Measurements from ENCODE around the gene REXO4. TPM values are rescaled to one million over a fixed set of nuclear protein-coding genes. Genes with fewer than 3 reads are reported as not detected.

REXO4 gene
- total and polyA plus RNA-seq, 2 experiments from 2014 or later: 31.1 to 36.3 TPM

- Mint-ChIP-seq H3K27ac (no peak overlapping the region), H3K4me1 (peaks cover 3% of the 10 kb centered on the region; the same call in 2 of the 3 replicates), H3K4me3 (no peak overlapping the region), H3K9me3 (no peaks in the 10 kb centered on the region; the same call in 2 of the 3 replicates), H3K36me3 (ENCODE audit: low read depth) (peaks cover 69% of the 10 kb centered on the region), H3K27me3 (ENCODE audit: insufficient read depth, low read depth, poor library complexity) (peaks cover 12% of the 10 kb centered on the region)
- DNase-seq (ENCODE audit: low spot score): no peak
- no peak for ATAC-seq
- no peak overlapping the region for H3K4me3 ChIP-seq
- H3K36me3 ChIP-seq (ENCODE audit: insufficient read depth): peaks cover 9% of the 10 kb centered on the region
- no peaks in the 10 kb centered on the region for H3K27me3 ChIP-seq (ENCODE audit: insufficient read depth)
- no peak overlapping the region for H3K27ac ChIP-seq (ENCODE audit: low read depth)
- no peak overlapping the region for H3K4me2 ChIP-seq
- no peaks in the 10 kb centered on the region; the same call in 1 of the 2 replicates for H4K20me1 ChIP-seq (replicated peaks; ENCODE audit: insufficient read depth)
- 0 out of 2 replicates have a peak, but pooled peaks cover 13% of the 10 kb centered on the region for H3F3A ChIP-seq (replicated peaks; ENCODE audit: low read depth)
- TF ChIP-seq REST (IDR thresholded peaks at IDR 0.05; ENCODE audit: unreplicated experiment): no peak
- TF ChIP-seq NANOG (IDR thresholded peaks at IDR 0.05; ENCODE audit: borderline replicate concordance): no peak
- no peak for TF ChIP-seq ZNF331 (CRISPR knock-in tag; IDR thresholded peaks at IDR 0.05; ENCODE audit: low read depth)
- no peak for TF ChIP-seq ZNF114 (CRISPR knock-in tag; IDR thresholded peaks at IDR 0.05)
- TF ChIP-seq EZH2 (IDR thresholded peaks at IDR 0.05; ENCODE audit: low read depth, unreplicated experiment): no peak
- no peak for TF ChIP-seq CREB1 (CRISPR knock-in tag; IDR thresholded peaks at IDR 0.05; ENCODE audit: low read depth)
- no peak for TF ChIP-seq JUNB (IDR thresholded peaks at IDR 0.05; ENCODE audit: unreplicated experiment)
- no peak overlapping the region for H2AFZ ChIP-seq
- H3K4me1 ChIP-seq (ENCODE audit: insufficient read depth): no peaks in the 10 kb centered on the region
- H3K79me2 ChIP-seq (replicated peaks; ENCODE audit: insufficient read depth): no peaks in the 10 kb centered on the region
- H3K9me2 ChIP-seq (ENCODE audit: insufficient read depth): no peaks in the 10 kb centered on the region
Observed at GRCh38 chr9:133408042-133408441, 9.8 kb downstream of the REXO4 start.

GRCh38 chr9:133406480-133407307, 11.1 kb downstream of the REXO4 start:
- DNase-seq (ENCODE audit: low spot score): peak; percentile 83
- H3K27ac ChIP-seq (ENCODE audit: low read depth): peak overlapping the region; percentile 66; the same call in 1 of the 2 replicates
- H4K20me1 ChIP-seq (replicated peaks; ENCODE audit: insufficient read depth): no peaks in the 10 kb centered on the region; the same call in 1 of the 2 replicates
- no peaks in the 10 kb centered on the region for H3K4me1 ChIP-seq (ENCODE audit: insufficient read depth)
- ATAC-seq: peak; percentile 91
- Mint-ChIP-seq H3K4me1 (peaks cover 3% of the 10 kb centered on the region; the same call in 2 of the 3 replicates), H3K27me3 (ENCODE audit: insufficient read depth, low read depth, poor library complexity) (peaks cover 19% of the 10 kb centered on the region), H3K4me3 (no peak overlapping the region), H3K9me3 (no peaks in the 10 kb centered on the region; the same call in 2 of the 3 replicates), H3K27ac (0 out of 2 replicates have a peak overlapping the region, but pooled peaks have one; percentile 65), H3K36me3 (ENCODE audit: low read depth) (peaks cover 56% of the 10 kb centered on the region)
- no peaks in the 10 kb centered on the region for H3K27me3 ChIP-seq (ENCODE audit: insufficient read depth)
- no peak overlapping the region for H3K4me3 ChIP-seq
- no peaks in the 10 kb centered on the region for H3K79me2 ChIP-seq (replicated peaks; ENCODE audit: insufficient read depth)
- H3K36me3 ChIP-seq (ENCODE audit: insufficient read depth): peaks cover 6% of the 10 kb centered on the region; the same call in 1 of the 2 replicates
- 0 out of 2 replicates have a peak, but pooled peaks cover 13% of the 10 kb centered on the region for H3F3A ChIP-seq (replicated peaks; ENCODE audit: low read depth)
- H2AFZ ChIP-seq: no peak overlapping the region
- no peak overlapping the region for H3K4me2 ChIP-seq
- H3K9me2 ChIP-seq (ENCODE audit: insufficient read depth): no peaks in the 10 kb centered on the region
- no peak for TF ChIP-seq STAT1 (IDR thresholded peaks at IDR 0.05; ENCODE audit: unreplicated experiment)
- no peak for TF ChIP-seq REST (IDR thresholded peaks at IDR 0.05; ENCODE audit: unreplicated experiment)

Data from GM23338 (cell line).